ENCODE data around the gene ESYT1.
A peak's percentile ranks its signal among the peaks of the same experiment; 100 is the strongest.

ESYT1 gene

DNA sequence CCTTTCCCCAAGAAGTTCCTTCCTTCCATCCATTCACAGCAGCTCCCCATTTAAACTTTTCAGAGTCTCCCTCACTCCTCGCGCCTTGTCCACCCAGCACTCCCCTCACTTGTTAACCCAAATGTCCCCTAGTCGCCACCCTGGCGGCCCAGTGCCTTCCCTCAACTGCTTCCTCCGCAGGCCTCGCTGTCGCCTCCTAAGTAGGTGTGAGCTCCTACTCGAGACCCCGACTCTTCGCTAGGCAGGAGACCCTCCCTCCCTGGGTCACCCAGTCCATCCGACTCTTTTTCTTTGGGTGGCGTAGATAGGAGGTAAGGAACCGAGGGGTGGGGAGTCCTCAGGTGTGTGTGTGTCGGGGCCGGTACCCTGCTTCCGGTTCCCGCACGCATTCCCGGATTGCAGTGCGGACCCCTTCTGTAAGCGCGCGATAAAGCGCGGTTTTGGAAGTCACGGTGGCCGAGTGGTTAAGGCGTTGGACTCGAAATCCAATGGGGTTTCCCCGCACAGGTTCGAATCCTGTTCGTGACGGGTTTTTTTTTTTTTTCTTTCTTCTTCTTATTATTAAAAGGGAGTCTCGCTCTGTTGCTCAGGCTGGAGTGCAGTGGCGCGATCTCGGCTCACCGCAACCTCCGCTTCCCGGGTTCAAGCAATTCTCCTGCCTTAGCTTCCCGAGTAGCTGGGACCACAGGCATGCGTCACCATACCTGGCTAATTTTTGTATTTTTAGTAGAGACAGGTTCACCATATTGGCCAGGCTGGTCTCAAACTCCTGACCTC lies 62.0 kb downstream of the ESYT1 start:
- DNase-seq = peak; percentile 85

GRCh38 chr12:56190695-56191155 lies 62.7 kb downstream of the ESYT1 start:
- DNase-seq = no peak

DNA sequence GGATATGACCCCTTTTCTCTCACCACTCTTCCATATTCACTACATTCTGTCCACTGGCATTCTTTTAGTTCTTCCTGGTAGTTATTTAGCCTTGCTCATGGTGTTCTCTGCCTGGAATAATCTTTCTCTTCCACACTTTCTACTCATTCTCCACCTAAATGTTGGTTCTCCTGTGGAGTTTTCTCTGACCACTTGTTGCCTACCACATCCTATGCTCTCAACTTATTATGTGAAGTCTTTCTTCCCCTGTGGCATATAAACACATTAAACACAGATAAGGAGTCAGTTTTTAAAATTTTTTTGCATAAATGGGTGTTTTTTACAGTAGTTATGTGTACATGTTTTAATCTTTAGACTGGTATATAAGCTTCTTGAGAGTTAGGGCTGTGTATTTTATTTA lies 64.5 kb downstream of the ESYT1 start:
- DNase-seq = no peak

DNA sequence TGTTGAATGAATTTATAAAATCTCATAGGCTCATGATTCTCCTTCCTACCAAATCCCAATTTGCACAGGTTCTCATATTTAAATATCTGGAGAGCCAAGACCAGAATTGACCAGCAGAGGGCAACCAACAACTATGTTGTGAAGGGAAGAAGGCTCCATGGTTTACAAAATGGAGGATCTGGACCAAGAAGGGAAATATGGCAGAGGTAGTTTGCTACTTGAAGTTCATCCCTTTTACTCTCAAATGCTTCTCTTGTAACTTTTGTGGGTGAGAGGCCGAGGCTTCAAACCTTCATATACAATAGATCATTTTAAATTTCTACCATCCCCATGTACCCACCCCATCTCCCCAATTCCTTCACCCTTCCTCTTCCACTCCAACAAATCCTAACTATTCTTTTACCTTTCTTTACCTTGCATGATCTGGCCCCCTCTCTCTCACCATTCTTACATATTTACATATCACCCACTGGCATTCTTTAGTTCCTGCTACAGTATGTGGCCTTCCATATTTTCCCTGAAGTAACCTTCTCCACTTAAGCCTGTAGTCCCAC lies 65.0 kb downstream of the ESYT1 start:
- DNase-seq = peak; percentile 86
